Fibroblast of villous mesenchyme (primary cell): ENCODE data around the gene ATP6V1C2. TPM values are rescaled to one million over a fixed set of nuclear protein-coding genes. Genes with fewer than 3 reads are reported as not detected.
"Not testable (repeated sequence)": the region's sequence is repeated elsewhere in the genome, so short reads cannot be mapped to it uniquely, and the experiment has no call there.

Source experiments
- DNase-seq: peaks from one replicate; pipeline ENCODE4 v3.0.0-alpha.2; 2010; ENCODE audit warnings: low read depth
- H3K4me3 ChIP-seq: 2 replicates; pipeline ENCODE4 v1.5.1; 2011; ENCODE audit warnings: low read depth, mild to moderate bottlenecking, low read length
- total RNA-seq: library from RNA; depleted of rRNA; stranded (reverse); fragments of >200 nt; gene quantifications from 2 replicates; pipeline ENCODE4 v1.2.3, GENCODE V29; 2012
- TF ChIP-seq, protein P1 (sequence below): IDR thresholded peaks from 2 replicates; pipeline ENCODE4 v1.5.1; 2012; ENCODE audit warnings: low read depth, mild to moderate bottlenecking, low read length; ENCODE audit not compliant: insufficient read depth

The ATP6V1C2 gene
- total RNA-seq, 1 donor = under 0.01 TPM

- H3K4me3 ChIP-seq = no peak overlapping the region
- no peak for DNase-seq
- TF ChIP-seq, protein P1, sequence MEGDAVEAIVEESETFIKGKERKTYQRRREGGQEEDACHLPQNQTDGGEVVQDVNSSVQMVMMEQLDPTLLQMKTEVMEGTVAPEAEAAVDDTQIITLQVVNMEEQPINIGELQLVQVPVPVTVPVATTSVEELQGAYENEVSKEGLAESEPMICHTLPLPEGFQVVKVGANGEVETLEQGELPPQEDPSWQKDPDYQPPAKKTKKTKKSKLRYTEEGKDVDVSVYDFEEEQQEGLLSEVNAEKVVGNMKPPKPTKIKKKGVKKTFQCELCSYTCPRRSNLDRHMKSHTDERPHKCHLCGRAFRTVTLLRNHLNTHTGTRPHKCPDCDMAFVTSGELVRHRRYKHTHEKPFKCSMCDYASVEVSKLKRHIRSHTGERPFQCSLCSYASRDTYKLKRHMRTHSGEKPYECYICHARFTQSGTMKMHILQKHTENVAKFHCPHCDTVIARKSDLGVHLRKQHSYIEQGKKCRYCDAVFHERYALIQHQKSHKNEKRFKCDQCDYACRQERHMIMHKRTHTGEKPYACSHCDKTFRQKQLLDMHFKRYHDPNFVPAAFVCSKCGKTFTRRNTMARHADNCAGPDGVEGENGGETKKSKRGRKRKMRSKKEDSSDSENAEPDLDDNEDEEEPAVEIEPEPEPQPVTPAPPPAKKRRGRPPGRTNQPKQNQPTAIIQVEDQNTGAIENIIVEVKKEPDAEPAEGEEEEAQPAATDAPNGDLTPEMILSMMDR = no peak
Measured at GRCh38 chr2:10777111-10777841, 55.8 kb downstream of the ATP6V1C2 start.

DNA sequence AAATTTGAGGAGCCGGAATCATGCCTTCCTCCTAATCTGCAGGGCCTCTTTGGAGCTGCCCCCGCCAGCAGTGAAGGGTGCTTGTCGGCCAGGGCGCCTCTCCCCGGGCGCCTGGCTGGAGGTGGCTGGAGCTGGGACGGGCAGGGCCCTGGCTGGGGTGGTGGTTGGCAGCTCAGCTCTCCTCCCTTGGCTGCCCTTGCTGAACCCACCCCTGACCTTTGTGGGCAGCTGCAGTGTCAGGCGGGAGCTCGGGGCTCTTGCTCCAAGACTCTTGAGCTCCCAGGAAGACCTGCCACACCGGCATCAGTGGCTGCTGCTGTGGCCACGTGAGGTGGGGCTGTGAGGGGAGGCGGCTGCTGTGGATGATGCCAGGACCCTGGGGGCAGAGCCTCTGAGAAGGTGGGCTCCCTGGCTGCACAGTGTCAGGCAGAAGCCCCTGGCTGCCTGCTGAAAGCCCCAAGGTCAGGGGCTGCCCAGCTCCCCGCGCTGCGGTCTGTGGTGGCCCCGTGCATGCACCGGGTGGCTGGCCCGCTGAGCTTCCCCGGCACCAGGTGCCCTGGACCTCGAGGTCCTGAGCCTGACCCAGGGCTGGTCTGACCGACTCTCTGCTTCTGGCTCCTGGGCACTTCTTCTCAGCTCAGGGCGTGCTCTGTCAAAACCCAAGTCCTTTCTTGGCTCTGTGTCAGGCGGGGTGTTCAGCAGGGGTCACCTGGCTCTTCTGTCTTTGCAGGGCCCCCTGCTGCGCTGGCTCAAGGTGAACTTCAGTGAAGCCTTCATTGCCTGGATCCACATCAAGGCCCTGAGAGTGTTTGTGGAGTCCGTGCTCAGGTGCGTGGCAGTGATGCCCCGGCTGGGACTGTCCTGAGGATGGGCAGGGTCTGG, 56.7 kb downstream of the ATP6V1C2 start:
- H3K4me3 ChIP-seq = no peak overlapping the region
- TF ChIP-seq, protein P1 = no peak
- DNase-seq = no peak

GRCh38 chr2:10778724-10779115, 57.3 kb downstream of the ATP6V1C2 start:
- H3K4me3 ChIP-seq = no peak overlapping the region
- no peak for DNase-seq
- TF ChIP-seq, protein P1 = no peak

DNA sequence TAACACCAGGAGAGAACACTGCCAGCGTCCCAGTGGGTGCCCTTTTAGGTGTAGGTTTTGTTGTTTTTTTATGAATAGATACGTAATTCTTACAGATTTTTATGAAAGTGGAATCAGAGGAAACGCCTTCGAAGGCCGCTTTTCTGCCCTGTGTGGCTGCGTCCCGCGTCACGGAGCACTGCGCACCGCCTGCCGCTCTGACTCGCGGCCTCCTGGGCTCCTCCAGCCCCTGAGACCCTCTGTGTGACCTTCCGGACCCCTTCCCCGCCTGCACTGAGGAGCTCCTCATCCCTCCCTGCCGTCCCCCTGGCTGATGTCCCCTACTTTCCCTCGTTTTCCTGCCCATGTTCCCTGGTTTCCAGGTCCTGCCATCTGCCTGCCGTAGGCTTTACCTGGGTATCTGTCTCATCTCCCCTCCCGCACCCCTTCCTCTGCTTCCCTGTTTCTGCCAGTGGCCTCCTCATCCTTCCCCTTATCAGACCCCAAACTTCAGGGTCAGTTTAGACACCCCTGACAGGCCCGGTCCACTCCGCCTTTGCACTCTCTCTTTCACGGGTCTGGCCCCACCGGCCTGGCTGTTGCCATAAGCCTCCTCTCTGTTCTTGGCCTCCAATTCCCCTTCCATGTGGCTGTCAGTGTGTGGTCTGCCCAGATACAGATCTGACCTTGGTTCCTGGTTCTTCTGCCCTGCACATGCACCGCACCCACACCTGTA, 58.5 kb downstream of the ATP6V1C2 start:
- H3K4me3 ChIP-seq = no peak overlapping the region
- no peak for DNase-seq
- TF ChIP-seq, protein P1 = no peak

- DNase-seq = no peak
- TF ChIP-seq, protein P1 = no peak
- H3K4me3 ChIP-seq = no peak overlapping the region
Measured at GRCh38 chr2:10780491-10780820, 59.0 kb downstream of the ATP6V1C2 start.

GRCh38 chr2:10780821-10781220, 59.4 kb downstream of the ATP6V1C2 start:
- not testable (repeated sequence) for H3K4me3 ChIP-seq, DNase-seq

- DNase-seq = no peak
- TF ChIP-seq, protein P1 = no peak
- H3K4me3 ChIP-seq = no peak overlapping the region
Measured at GRCh38 chr2:10781746-10782145, 60.3 kb downstream of the ATP6V1C2 start.
